Mesothelial cell of epicardium (in vitro differentiated cells): ENCODE measurements around the gene HNRNPAB. TPM values are rescaled to one million over a fixed set of nuclear protein-coding genes. Genes with fewer than 3 reads are reported as not detected.

Experiments
- DNase-seq, 2 experiments: peaks; one replicate each; pipeline ENCODE4 v3.0.0; 2021; ENCODE audit warnings: low spot score in 2 of 2; ENCODE audit not compliant: unreplicated experiment in 2 of 2
- H3K27ac Mint-ChIP-seq: 2 replicates; pipeline ENCODE4 v1.8.0; 2021; ENCODE audit warnings: mixed read lengths
- H3K27me3 Mint-ChIP-seq: 2 replicates; pipeline ENCODE4 v1.8.0; 2021; ENCODE audit warnings: low read depth, mixed read lengths
- H3K36me3 Mint-ChIP-seq: 2 replicates; pipeline ENCODE4 v1.8.0; 2021; ENCODE audit warnings: mixed read lengths
- H3K4me1 Mint-ChIP-seq: 2 replicates; pipeline ENCODE4 v1.8.0; 2021; ENCODE audit warnings: mixed read lengths
- H3K4me3 Mint-ChIP-seq: 2 replicates; pipeline ENCODE4 v1.8.0; 2021; ENCODE audit warnings: mild to moderate bottlenecking, moderate library complexity, mixed read lengths
- H3K9me3 Mint-ChIP-seq: 2 replicates; pipeline ENCODE4 v1.8.0; 2021; ENCODE audit warnings: mixed read lengths
- CTCF ChIP-seq: fragments of 200-600 bp; sonication (generic); IDR thresholded peaks from one replicate; pipeline ENCODE4 v1.5.0; 2021; ENCODE audit warnings: antibody characterized with exemption; ENCODE audit not compliant: unreplicated experiment
- total RNA-seq: library from RNA; stranded (reverse); gene quantifications from 3 replicates; pipeline ENCODE4 v1.2.1, GENCODE V29; 2021

Gene HNRNPAB
- total RNA-seq, 1 donor from 2014 or later, result 204 TPM

GRCh38 chr5:178191661-178192060 lies 12.7 kb upstream of the HNRNPAB start:
- peaks cover 7% of the 10 kb centered on the region for H3K9me3 Mint-ChIP-seq
- H3K27me3 Mint-ChIP-seq, result peaks cover 14% of the 10 kb centered on the region
- no peak for DNase-seq
- H3K4me1 Mint-ChIP-seq, result no peaks in the 10 kb centered on the region
- H3K4me3 Mint-ChIP-seq, result no peak overlapping the region
- no peak overlapping the region for H3K27ac Mint-ChIP-seq
- no peak for TF ChIP-seq CTCF
- peaks cover 2% of the 10 kb centered on the region for H3K36me3 Mint-ChIP-seq

GRCh38 chr5:178192244-178192643 lies 12.1 kb upstream of the HNRNPAB start:
- Mint-ChIP-seq H3K36me3 (peaks cover 2% of the 10 kb centered on the region), H3K4me1 (no peaks in the 10 kb centered on the region), H3K4me3 (no peak overlapping the region), H3K27me3 (peaks cover 14% of the 10 kb centered on the region), H3K27ac (no peak overlapping the region), H3K9me3 (peaks cover 7% of the 10 kb centered on the region)
- no peak for TF ChIP-seq CTCF
- DNase-seq, result no peak

- no peak for DNase-seq
- Mint-ChIP-seq H3K36me3 (peaks cover 2% of the 10 kb centered on the region), H3K4me1 (no peaks in the 10 kb centered on the region), H3K9me3 (peaks cover 7% of the 10 kb centered on the region), H3K27ac (no peak overlapping the region), H3K27me3 (peaks cover 14% of the 10 kb centered on the region), H3K4me3 (no peak overlapping the region)
- TF ChIP-seq CTCF, result no peak
Observed at GRCh38 chr5:178192787-178193186, 11.5 kb upstream of the HNRNPAB start.

GRCh38 chr5:178193251-178193809 lies 11.0 kb upstream of the HNRNPAB start:
- Mint-ChIP-seq H3K4me1 (no peaks in the 10 kb centered on the region), H3K36me3 (peaks cover 2% of the 10 kb centered on the region), H3K9me3 (peaks cover 7% of the 10 kb centered on the region), H3K27ac (no peak overlapping the region), H3K27me3 (peaks cover 14% of the 10 kb centered on the region), H3K4me3 (no peak overlapping the region)
- no peak for TF ChIP-seq CTCF
- DNase-seq, result no peak

- no peak overlapping the region for H3K4me3 Mint-ChIP-seq
- peaks cover 14% of the 10 kb centered on the region for H3K27me3 Mint-ChIP-seq
- no peak for DNase-seq
- H3K36me3 Mint-ChIP-seq, result peaks cover 2% of the 10 kb centered on the region
- H3K4me1 Mint-ChIP-seq, result no peaks in the 10 kb centered on the region
- no peak for TF ChIP-seq CTCF
- no peak overlapping the region for H3K27ac Mint-ChIP-seq
- H3K9me3 Mint-ChIP-seq, result peaks cover 7% of the 10 kb centered on the region
Observed at GRCh38 chr5:178194026-178194425, 10.3 kb upstream of the HNRNPAB start.
